Endothelial cell of hepatic sinusoid (primary cell): Measurements from ENCODE around the gene SV2A.
"Not testable (repeated sequence)": the region's sequence is repeated elsewhere in the genome, so short reads cannot be mapped to it uniquely, and the experiment has no call there.

Experiments
- in situ Hi-C: cut with HindIII; loops from 2 replicates; pipeline ENCODE4 v1.10.0; 2017; ENCODE audit warnings: low sequenced_read_pairs

SV2A gene

DNA sequence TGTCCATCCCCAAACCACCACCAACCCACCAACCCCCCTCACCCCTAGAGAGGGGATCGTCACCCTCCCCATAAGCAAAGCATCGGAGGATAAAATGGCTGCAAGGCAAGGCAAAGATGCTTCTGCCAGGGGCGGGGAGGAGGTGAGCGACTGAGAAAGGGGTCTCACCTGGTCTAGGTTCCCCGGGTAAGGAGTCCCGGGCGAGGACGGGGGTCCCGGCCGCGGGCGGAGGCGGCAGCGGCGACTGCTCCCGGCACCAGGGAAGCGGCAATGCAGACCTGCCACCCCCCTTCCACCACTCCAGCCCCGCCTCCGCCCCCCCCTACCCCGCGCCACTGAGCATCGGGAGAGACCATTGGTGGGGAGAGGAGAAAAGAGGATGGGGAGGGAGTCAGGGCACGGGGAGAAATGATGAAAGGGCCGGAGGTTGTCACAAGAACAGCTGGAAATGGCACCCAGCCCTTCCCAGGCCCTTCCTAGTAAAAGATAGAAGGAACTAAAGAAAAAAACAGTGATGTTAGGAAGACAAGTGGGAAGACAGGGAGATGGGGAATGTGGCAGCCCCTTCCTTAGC, at the start of gene SV2A:
Gene SV2A, minus strand, starts transcription at position 274 of the 574 bp plus-strand sequence. CDS start 4,004 bp downstream, outside the sequence.
- in situ Hi-C loops = no loop called here

DNA sequence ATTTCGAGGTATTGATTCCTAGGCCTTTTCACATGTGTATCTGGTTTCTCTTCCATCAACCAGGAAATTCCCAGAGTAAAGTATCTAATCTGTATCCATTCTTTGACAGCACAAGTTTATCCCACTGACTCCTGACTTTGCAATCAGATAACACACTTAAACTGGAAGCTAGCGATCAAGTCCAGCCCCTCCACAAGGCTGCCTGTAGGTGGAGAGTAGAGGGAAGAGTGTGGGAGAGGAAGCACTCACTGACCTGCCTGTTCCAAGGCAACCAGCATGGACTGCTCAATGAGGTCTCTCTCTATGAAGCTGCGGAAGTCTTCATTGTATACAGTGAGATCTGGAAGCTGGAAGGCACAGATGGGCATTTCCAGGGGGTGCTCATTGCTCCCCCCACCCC, 49.4 kb upstream of the SV2A start:
- in situ Hi-C loops = loop anchor here (5.0 kb wide), 1 partner anchor 210 kb away; no protein-coding TSS in a partner anchor

GRCh38 chr1:149966405-149966804, 48.8 kb upstream of the SV2A start:
- in situ Hi-C loops = loop anchor here (5.0 kb wide), 1 partner anchor 211 kb away; no protein-coding TSS in a partner anchor

DNA sequence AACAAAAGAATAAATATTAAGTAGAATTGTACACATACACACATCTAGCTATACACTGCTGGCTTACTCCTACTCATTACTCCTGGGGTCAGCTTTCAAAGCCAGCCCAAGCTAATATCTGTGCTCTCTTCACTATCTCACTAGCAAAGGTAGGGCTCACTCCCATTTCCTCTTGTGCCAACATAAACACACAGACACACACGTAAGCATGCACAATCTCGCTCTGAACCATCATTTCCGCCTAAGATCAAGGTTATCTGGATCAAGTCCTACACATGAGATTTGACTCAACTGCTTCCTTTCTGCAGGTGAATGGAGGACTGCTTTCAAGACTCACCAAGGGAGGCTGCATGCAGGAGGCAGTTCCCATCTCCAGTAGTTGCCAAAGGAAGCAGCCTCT, 47.8 kb upstream of the SV2A start:
- in situ Hi-C loops = loop anchor here (5.0 kb wide), 1 partner anchor 212 kb away; no protein-coding TSS in a partner anchor

DNA sequence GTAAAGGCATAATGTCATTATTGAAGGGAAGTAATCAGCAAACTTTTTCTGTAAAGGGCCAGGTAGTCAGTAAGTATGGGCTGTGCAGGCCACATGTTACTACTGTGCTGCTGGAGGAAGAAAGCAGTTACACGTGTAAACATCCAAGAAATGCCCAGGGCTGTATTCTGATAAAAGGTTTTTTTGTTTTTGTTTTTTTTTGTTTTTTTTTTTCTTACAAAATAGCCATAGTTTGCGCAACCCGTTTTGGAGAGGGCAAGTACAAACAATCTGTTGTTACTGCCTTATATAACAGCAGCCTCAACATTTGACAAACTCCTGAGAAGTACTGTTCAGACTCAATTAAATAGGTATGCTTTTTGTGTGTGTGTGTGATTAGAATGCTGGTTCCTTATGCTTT, 45.7 kb upstream of the SV2A start:
- in situ Hi-C loops = no loop called here

- in situ Hi-C loops = no loop called here
Measured at GRCh38 chr1:149962736-149963135, 45.1 kb upstream of the SV2A start.

DNA sequence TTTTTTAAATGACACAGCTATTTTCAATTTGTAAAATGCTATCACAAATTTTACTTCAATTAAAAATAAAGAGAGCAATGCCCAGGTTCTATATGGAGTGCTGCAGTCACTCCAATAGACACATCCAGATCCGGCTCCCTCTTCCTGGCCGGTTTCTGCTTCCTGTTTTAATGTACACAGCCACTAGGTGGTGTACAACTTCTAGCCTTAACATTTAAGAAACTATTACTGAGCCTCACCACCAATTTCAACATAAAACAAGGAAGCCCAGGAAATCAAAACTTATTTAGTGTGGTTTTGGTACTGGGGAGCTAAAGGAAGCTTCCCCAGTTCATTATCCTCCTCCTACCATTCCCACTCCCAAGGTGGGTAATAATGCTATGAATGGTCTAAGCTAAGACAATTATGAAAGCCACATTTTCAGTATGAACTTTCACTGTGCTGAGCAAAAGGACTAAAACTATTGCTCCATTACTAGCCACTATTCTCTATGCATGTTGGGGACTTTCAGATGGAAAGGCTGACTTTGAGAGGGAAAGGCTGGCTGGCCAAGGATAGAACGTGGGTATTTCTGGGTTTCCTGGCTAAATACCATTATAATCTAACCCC, 44.5 kb upstream of the SV2A start:
- in situ Hi-C loops = no loop called here

- in situ Hi-C loops = not testable (repeated sequence)
Measured at GRCh38 chr1:149957548-149957947, 39.9 kb upstream of the SV2A start.

- in situ Hi-C loops = no loop called here
Measured at GRCh38 chr1:149949911-149950310, 32.3 kb upstream of the SV2A start.

GRCh38 chr1:149945206-149945605, 27.6 kb upstream of the SV2A start:
- in situ Hi-C loops = no loop called here

- in situ Hi-C loops = no loop called here
Measured at GRCh38 chr1:149942885-149943284, 25.2 kb upstream of the SV2A start.

GRCh38 chr1:149942207-149942606, 24.6 kb upstream of the SV2A start:
- in situ Hi-C loops = no loop called here

GRCh38 chr1:149940427-149940826, 22.8 kb upstream of the SV2A start:
- in situ Hi-C loops = no loop called here

GRCh38 chr1:149938668-149939003, 21.0 kb upstream of the SV2A start:
- in situ Hi-C loops = not testable (repeated sequence)

- in situ Hi-C loops = no loop called here
Measured at GRCh38 chr1:149937759-149938158, 20.1 kb upstream of the SV2A start.

DNA sequence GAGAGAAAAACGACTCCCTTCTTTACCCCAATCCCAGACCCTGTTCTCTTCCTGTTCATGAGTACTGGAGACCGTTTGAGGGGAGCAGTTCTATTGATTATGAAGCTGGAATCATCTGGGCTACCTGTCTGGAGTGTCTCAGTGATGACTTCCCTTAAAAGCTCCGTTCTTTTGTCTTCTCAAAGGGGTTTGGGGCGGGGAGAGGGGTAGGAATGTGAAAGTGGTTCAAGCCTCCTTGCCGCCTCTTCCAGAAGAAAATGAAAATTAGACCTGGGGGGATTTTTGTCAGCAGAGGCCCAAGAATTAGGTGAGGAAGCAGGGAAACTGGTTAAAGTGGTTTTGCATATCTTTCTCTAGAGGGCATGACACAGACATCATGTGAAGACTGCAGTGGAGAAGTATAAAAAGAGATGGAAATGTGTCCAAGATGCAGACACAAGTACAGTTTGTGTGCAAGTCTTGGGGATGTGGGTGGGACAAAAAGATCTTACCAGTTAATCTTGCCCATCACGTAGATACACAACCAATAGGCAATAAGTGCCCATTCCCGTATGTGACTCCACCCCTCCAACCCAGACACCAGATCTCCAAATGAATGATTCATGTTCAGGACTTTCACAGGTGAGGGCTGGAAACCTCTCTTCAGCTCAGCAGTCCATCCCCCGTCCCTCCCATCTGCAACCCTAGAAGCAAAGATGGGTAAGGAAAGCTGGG, 19.5 kb upstream of the SV2A start:
- in situ Hi-C loops = no loop called here

GRCh38 chr1:149936170-149936991, 18.7 kb upstream of the SV2A start, which contains the start of gene MTMR11:
MTMR11 (minus strand) TSS chr1:149936879; CDS start chr1:149936647, 232 bp downstream.
- in situ Hi-C loops = no loop called here

GRCh38 chr1:149934356-149934755, 16.7 kb upstream of the SV2A start:
- in situ Hi-C loops = no loop called here

DNA sequence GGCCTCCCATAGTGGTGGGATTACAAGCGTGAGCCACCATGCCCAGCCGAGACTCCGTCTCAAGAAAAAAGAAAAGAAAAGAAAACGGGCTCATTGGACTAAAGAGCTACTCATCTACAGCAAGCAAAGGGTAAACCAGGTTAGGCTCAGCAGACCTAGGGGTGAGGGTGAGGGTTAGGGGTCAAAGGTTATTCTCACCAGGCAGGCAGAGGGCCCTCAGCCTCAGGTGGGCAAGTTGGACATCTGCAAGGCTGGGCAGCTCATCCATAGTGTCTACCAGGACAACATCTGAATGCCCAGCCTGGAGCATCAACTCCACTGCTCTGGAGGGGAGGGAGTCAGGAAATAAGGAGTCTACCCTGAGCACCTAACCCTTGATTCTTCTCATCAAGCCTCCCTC, 15.6 kb upstream of the SV2A start:
- in situ Hi-C loops = no loop called here

DNA sequence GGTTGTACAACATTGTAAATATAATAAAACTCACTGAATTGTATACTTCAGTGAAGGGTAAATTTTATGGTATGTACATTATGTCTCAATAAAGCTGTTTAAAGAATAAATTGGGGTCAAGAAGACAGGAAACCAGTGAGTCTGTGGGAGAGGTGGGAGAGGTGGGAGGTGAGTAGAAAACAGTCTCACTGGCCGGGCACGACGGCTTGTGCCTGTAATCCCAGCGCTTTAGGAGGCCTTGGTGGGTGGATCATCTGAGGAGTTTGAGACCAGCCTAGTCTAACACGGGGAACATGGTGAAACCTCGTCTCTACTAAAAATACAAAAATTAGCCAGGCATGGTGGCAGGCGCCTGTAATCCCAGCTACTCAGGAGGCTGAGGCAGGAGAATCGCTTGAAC, 14.8 kb upstream of the SV2A start:
- in situ Hi-C loops = no loop called here

GRCh38 chr1:149931212-149931790, 13.7 kb upstream of the SV2A start:
- in situ Hi-C loops = no loop called here
